NCI-H146 treated with DMSO at 0.1 percent for 48 hours (cell line): ENCODE measurements around the gene RNF32.
"Not testable (repeated sequence)": the region's sequence is repeated elsewhere in the genome, so short reads cannot be mapped to it uniquely, and the experiment has no call there.

Experiments used
- DNase-seq: peaks from one replicate; lab custom pipeline; 2025; ENCODE audit not compliant: unreplicated experiment; lab: John Stamatoyannopoulos, UW

Gene RNF32

GRCh38 chr7:156640949-156641485, 443 bp downstream of the RNF32 start:
- DNase-seq, result peak; percentile 46

- no peak for DNase-seq
These were observed 1.9 kb downstream of the RNF32 start for GRCh38 chr7:156642306-156643045.

DNA sequence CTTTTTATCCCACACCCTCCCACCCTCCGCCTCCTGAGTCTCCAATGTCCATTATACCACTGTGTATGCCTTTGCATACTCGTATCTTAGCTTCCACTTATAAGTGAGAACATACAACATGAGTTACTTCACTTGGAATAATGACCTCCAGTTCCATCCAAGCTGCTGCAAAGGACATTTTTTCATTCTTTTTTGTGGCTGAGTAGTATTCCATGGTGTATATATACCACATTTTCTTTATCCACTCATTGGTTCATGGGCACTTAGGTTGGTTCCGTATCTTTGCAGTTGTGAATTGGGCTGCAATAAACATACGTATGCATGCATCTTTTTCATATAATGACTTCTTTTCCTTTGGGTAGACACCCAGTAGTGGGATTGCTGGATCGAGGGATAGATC, 6.8 kb downstream of the RNF32 start:
- DNase-seq, result not testable (repeated sequence)

DNA sequence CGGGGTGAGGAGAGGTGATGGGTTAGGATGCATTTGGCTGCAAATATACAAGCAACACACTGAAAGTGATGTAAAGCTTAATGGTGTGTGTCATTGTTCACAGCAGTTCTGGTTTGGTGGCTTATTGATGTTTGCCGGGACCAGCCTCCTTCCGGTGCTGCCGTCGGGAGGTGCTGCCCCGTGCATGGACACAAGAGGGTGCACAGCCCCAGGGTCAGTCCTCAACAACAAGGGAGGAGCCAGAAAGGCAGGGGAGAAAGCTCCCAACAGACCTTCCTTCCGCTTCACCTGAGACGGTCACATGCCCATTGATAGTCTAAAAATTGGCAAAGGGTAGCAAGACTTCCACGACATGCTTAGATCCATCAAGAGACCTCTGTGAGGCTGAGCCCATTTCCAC, 9.5 kb downstream of the RNF32 start:
- no peak for DNase-seq

GRCh38 chr7:156651474-156651873, 10.9 kb downstream of the RNF32 start:
- no peak for DNase-seq

GRCh38 chr7:156652886-156653568, 12.5 kb downstream of the RNF32 start:
- no peak for DNase-seq

GRCh38 chr7:156654511-156655234, 14.1 kb downstream of the RNF32 start:
- no peak for DNase-seq

GRCh38 chr7:156655251-156655650, 14.7 kb downstream of the RNF32 start:
- DNase-seq, result no peak

DNA sequence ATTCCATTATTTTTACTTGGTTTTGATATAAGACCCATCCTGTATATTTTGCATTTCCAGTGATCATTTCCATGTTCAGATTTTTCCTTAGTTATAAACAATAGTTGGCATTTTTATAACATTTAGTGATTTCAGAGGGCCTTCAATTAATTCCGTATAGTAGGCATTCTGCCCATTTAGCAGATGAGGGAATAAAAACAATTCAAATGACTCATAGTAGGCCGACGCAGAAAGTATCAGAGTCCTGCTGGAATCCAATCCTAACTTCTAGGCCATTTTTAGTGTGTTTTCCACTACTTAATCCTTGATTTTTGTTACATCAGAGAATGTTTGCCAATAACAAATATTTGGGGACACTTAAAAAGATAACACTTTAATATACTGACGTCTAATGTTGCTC, 15.4 kb downstream of the RNF32 start:
- no peak for DNase-seq

- DNase-seq, result no peak
These were observed 16.0 kb downstream of the RNF32 start for GRCh38 chr7:156656598-156656997.

GRCh38 chr7:156657681-156658080, 17.1 kb downstream of the RNF32 start:
- DNase-seq, result no peak

DNA sequence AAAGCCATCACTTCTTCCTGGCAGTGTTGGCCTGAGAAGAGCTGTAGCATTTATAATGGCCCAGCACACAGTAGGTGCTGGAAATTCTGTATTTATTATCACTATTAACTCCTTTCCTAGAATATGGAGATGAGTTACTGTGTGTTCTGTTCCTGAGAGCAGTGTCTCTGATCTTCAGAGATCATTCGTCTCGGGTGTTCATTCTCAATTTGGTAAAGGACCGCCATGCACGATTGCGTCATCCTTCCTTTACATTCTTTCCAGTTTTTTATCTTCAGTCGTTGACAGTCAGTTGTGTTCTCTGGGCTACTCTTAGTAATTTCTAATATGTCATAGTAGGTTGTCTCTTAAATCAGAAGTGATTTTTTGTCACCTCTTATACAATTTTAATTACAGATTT, 18.6 kb downstream of the RNF32 start:
- DNase-seq, result no peak

DNA sequence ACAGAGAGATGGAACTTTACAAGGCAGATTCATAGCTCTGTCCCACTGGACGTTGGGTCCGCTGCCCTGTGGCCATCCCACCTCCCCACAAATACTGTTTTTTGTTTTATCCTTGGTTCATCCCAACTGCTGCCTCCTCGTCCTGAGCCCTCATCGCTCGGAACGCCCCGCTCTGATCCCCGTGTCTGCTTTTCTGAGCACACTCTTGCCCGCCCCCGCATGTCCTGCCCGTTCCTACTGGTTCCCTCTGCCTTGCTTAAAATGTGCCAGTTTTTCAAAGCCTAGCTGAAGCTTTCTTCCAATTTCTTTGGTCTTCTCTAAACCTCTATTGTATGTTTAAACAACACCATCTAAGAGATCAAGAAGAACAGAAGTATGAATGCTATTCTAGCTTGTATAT, 19.4 kb downstream of the RNF32 start:
- DNase-seq, result no peak

GRCh38 chr7:156661637-156662036, 21.1 kb downstream of the RNF32 start:
- no peak for DNase-seq

DNA sequence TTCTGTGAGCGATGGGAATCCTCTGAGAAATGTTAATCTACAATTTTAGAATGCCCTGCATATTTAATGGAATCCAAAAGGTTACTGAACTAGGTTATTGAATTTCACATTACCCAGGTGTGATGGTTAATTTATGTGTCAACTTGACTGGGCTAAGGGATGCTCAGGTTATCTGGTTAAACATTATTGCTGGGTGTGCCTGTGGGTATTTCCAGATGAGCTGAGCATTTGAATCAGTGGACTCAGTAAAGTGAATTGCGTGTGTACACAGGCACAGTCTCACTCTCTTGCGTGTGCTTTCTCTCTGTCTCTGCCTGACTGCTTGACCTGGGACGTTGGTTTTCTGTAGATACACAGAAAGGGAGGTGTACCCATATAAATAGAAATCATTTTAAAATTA, 21.7 kb downstream of the RNF32 start:
- DNase-seq, result no peak

- no peak for DNase-seq
These were observed 24.5 kb downstream of the RNF32 start for GRCh38 chr7:156665101-156665500.

DNA sequence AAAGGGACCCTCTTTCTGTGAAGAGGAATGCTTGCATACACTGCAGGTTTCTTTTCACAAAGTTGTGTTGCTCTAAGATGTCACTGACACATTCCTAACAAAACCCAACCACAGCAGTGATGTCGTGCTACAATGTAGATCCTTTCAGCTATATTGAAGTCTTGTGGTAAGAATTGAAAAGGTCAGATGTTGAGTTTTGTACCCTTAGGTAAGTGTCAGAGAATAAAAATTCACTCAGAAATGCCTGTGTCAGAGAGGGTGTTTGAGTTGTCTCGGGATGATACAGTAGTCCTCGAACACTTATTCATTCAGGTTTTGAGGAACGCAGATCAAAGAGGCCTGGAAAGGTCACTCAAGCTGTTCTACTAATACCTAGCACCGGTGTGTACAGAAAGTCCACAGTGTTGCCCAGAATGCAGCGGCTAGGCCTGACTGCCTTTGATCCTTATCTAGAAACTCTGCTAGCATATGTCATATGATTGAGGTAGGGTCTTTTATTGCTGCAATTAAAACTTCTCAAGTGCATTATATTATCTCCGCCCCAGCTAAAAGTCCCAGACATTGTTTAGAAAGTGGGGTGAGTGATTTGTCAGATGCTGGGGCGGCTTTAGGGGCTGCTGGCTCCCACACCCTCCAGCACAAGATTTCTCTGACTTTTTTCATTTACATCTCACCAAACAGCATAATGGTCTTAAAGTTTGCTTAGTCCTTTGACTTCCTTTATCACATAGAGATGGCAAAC, 26.0 kb downstream of the RNF32 start:
- peak; percentile 73 for DNase-seq

GRCh38 chr7:156667110-156667426, 26.5 kb downstream of the RNF32 start:
- peak; percentile 88 for DNase-seq

DNA sequence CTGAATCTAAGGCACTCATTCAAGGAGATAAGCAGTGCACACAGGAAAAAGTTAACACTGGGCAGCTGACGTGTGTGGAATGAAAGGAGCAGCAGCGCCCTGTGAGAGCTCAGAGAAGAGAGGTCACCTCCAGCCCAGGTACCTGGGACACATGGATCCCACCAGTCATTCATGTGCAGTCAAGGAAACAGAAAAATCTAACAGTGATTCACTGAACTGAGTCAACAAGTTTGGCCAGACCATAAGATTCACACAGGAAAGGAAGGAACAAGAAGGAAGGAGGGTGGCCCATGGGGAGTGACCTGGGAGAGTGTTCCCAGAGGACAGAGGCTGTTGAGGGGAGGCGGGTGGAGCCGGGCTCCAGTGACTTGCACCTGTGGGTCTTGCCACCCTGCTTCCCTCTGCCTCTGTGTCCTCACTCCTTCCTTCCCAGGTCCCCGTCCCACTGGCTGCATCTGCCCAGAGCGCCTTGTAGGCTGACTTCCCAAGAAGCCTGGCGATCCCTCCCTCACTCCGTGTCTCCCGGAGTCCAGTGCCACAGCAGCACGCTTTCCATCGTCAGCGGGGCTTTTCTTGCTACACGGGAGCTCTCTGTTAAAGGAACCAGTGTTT, 27.7 kb downstream of the RNF32 start:
- no peak for DNase-seq

DNA sequence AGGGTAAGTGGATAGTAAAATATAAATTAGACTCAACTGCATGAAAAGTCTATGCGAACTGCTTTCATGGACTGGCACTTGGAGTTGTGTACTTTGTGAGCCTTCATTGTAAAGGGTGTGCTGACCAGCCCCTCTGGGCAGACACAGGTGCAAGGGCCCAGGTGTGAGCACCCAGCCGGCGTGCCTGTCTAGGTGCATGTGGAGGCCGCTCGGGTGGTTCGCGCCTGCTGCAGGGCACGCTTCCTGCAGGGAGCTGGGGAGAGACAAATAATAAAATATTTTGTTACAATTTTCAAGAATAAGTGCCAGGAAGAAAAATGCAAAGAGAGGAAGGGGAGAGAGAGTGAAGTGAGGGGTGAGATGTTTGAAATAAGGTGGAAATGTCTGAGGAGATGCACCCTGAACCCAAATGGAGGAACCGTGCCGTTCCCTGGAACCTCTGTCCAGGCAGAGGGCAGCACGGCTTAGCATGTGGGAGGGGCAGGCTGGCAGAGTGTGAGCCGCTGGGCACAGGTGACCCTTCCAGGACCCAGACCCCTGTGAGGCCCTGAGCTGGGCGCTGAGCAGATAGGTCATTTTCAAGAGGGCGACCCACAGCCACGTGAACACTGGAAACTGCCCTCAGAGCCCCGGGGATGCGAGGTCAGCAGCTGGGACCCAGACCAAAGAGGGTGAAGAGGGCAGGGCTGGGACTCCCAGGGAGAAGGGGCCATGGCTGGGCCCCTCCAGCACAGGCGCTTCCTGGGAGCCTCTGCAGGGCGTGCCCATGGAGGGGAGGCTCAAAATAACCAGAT, 28.7 kb downstream of the RNF32 start:
- DNase-seq, result no peak
